GM12891 (cell line): Measurements from ENCODE around the gene PMFBP1.
"Not testable (repeated sequence)": the region's sequence is repeated elsewhere in the genome, so short reads cannot be mapped to it uniquely, and the experiment has no call there.

Experiments
- POLR2A ChIP-seq: IDR thresholded peaks from 2 replicates; pipeline ENCODE4 v1.6.1; 2011; ENCODE audit warnings: low read depth, low read length, control low read depth
- POLR2AphosphoS5 ChIP-seq: IDR thresholded peaks from 2 replicates; pipeline ENCODE4 v1.6.1; 2011; ENCODE audit warnings: low read depth, low read length, control low read depth
- POU2F2 ChIP-seq: IDR thresholded peaks from 2 replicates; pipeline ENCODE4 v1.6.1; 2011; ENCODE audit warnings: low read depth, mild to moderate bottlenecking, control low read depth, low read length, moderate library complexity
- SPI1 ChIP-seq: IDR thresholded peaks from 2 replicates; pipeline ENCODE4 v1.6.1; 2011; ENCODE audit warnings: low read depth, low read length, control low read depth
- TAF1 ChIP-seq: IDR thresholded peaks from 2 replicates; pipeline ENCODE4 v1.6.1; 2011; ENCODE audit warnings: low read depth, low read length, control low read depth

- not testable (repeated sequence) for TF ChIP-seq POLR2A, POU2F2, SPI1, TAF1, POLR2AphosphoS5
These were observed 94.8 kb downstream of the PMFBP1 start for GRCh38 chr16:72076991-72077706.
